ENCODE results near the gene UBTD2. TPM values are rescaled to one million over a fixed set of nuclear protein-coding genes. Genes with fewer than 3 reads are reported as not detected.

Gene UBTD2
- total and polyA plus RNA-seq, 2 of the 4 experiments (the other 2 are of a cell fraction), result 11.2 to 20.6 TPM

- intact Hi-C loops (cut with micrococcal nuclease) (no loop called here), dilution Hi-C loops (cut with HindIII; ENCODE audit: low sequenced_read_pairs, unreplicated experiment) (no loop called here), in situ Hi-C loops (cut with MboI; ENCODE audit: low sequenced_read_pairs) (no loop called here)
- DNase-seq (no peak), ATAC-seq (ENCODE audit: low read depth) (no peak)
- H2BK120ac ChIP-seq (ENCODE audit: low read depth, low read length), result no peak overlapping the region
- H3K23ac ChIP-seq (ENCODE audit: low read depth, low read length), result no peak overlapping the region
- H3K56ac ChIP-seq (ENCODE audit: extremely low read depth, insufficient read depth, low read length), result no peak overlapping the region
- H3K9ac ChIP-seq (ENCODE audit: low read depth, low read length), result no peak overlapping the region
- H3K4me1 ChIP-seq (ENCODE audit: control insufficient read depth, insufficient read depth, low read length), result peaks cover 1% of the 10 kb centered on the region; the same call in 1 of the 2 replicates
- no peak overlapping the region for H3K14ac ChIP-seq (replicated peaks; ENCODE audit: low read depth, low read length)
- H3K36me3 ChIP-seq (ENCODE audit: control insufficient read depth, insufficient read depth, low read length), result peaks cover 17% of the 10 kb centered on the region
- no peak overlapping the region for H3K27ac ChIP-seq (ENCODE audit: insufficient read depth, low read length)
- no peak overlapping the region for H3K4ac ChIP-seq (ENCODE audit: low read depth, low read length)
- no peak overlapping the region for H3K4me2 ChIP-seq (ENCODE audit: low read depth, low read length)
- no peaks in the 10 kb centered on the region for H3K27me3 ChIP-seq (ENCODE audit: control insufficient read depth, insufficient read depth, low read length)
- H2AK5ac ChIP-seq (ENCODE audit: low read depth, low read length), result no peak overlapping the region
- H4K20me1 ChIP-seq (ENCODE audit: insufficient read depth, low read length), result peaks cover 15% of the 10 kb centered on the region; the same call in 1 of the 2 replicates
- H2BK15ac ChIP-seq (ENCODE audit: low read depth, low read length), result no peak overlapping the region
- H3K4me3 ChIP-seq (ENCODE audit: insufficient read depth, low read depth, low read length), result no peak overlapping the region
- H4K8ac ChIP-seq (ENCODE audit: low read depth in 2 of 2, low read length in 2 of 2), result no peak overlapping the region
- H4K91ac ChIP-seq (ENCODE audit: insufficient read depth, low read depth, low read length), result no peak overlapping the region
- H3K79me1 ChIP-seq (ENCODE audit: low read depth in 1 of 2, low read length in 2 of 2), result peaks cover 23 to 59% of the 10 kb centered on the region in 2 experiments
- H3K9me3 ChIP-seq (ENCODE audit: control insufficient read depth, insufficient read depth, low read length), result no peaks in the 10 kb centered on the region
- H2AK9ac ChIP-seq (replicated peaks; ENCODE audit: low read depth, low read length, poor library complexity), result no peak overlapping the region
- no peak overlapping the region for H3K18ac ChIP-seq (ENCODE audit: low read depth, low read length)
- H2BK20ac ChIP-seq (ENCODE audit: low read depth, low read length), result no peak overlapping the region
- ChIA-PET CTCF (no interaction called here), POLR2A (ENCODE audit: unreplicated experiment) (no interaction called here)
- no peak overlapping the region for H2AFZ ChIP-seq (replicated peaks; ENCODE audit: low read length, poor library complexity)
- no peak for TF ChIP-seq NFE2L2 (IDR thresholded peaks at IDR 0.05; ENCODE audit: low read depth, low read length)
- no peak for TF ChIP-seq RFX5 (IDR thresholded peaks at IDR 0.05; ENCODE audit: low read depth, low read length)
- no peak for TF ChIP-seq MAZ (IDR thresholded peaks at IDR 0.05; ENCODE audit: borderline replicate concordance, low read depth, low read length)
- TF ChIP-seq RAD21 (IDR thresholded peaks at IDR 0.05; ENCODE audit: low read length), result no peak
- no peak for TF ChIP-seq FOS (IDR thresholded peaks at IDR 0.05; ENCODE audit: low read depth, low read length)
- TF ChIP-seq USF2 (IDR thresholded peaks at IDR 0.05; ENCODE audit: low read depth, low read length), result no peak
- TF ChIP-seq CHD1 (IDR thresholded peaks at IDR 0.05; ENCODE audit: low read depth, low read length), result no peak
- no peak for TF ChIP-seq BHLHE40 (IDR thresholded peaks at IDR 0.05; ENCODE audit: low read depth, low read length)
- TF ChIP-seq CTCF (conservative IDR thresholded peaks at IDR 0.05; ENCODE audit: low read depth, low read length), result no peak
- no peak for TF ChIP-seq POLR2A (IDR thresholded peaks at IDR 0.05; ENCODE audit: low read depth, low read length)
- no peak for TF ChIP-seq MXI1 (IDR thresholded peaks at IDR 0.05; ENCODE audit: borderline replicate concordance, low read depth, low read length)
- H3K9me1 ChIP-seq (ENCODE audit: insufficient read depth, low read length), result 0 out of 2 replicates have a peak, but pooled peaks cover 3% of the 10 kb centered on the region
- no peak overlapping the region for H2BK5ac ChIP-seq (ENCODE audit: low read depth, low read length, poor library complexity, severe bottlenecking)
- no peak overlapping the region for H4K5ac ChIP-seq (ENCODE audit: low read depth, low read length)
- WGBS, 2 experiments (ENCODE audit: extremely low coverage in 2 of 2, insufficient read length in 1 of 2), result 96% methylated on average over 4 of the region's 8 CpGs; no CpG with 5 or more reads in 1 of the 2 experiments
- BruUV-seq (replicated peaks), result no TSS peak
Observed at GRCh38 chr5:172211676-172212075, 71.9 kb downstream of the UBTD2 start.
